Astrocyte (in vitro differentiated cells and primary cell): ENCODE results near the gene TOR4A.

Experiments
- EZH2 ChIP-seq: IDR thresholded peaks from 2 replicates; pipeline ENCODE4 v1.6.1; 2012; ENCODE audit warnings: mild to moderate bottlenecking, low read length, inconsistent platforms; ENCODE audit not compliant: insufficient read depth
- TF ChIP-seq, protein P1 (sequence below): IDR thresholded peaks from 2 replicates; pipeline ENCODE4 v1.5.1; 2011; ENCODE audit warnings: low read depth, mild to moderate bottlenecking, inconsistent platforms, low read length, moderate library complexity; ENCODE audit not compliant: insufficient read depth

DNA sequence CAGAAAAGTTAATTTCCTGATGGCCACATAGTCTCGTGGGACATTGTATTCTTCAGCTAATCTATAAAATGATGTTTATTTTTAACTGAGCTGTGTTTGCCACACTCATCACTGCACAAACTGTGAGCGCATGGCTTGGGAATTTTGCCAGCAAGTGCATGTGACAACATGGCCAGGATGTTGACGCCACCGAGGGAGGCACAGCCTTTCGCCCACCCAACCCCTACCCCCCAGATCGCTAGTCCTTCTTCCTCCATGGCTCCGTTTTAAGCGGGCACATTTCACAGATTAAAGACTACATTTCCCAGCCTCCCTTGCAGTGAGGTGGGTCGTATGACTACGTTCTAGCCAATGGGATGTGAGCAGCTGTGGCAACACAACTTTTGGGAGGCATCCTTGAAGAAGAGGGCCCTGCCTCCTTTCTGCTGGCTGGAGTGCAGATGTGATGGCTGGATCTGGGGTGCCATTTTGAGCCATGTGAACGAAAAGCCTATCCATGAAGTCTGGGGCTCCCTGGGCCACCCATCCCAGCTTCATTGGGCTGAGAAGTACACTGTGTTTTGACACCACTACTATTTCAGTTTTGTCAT is 16.7 kb downstream of the TOR4A start:
- TF ChIP-seq, protein P1, sequence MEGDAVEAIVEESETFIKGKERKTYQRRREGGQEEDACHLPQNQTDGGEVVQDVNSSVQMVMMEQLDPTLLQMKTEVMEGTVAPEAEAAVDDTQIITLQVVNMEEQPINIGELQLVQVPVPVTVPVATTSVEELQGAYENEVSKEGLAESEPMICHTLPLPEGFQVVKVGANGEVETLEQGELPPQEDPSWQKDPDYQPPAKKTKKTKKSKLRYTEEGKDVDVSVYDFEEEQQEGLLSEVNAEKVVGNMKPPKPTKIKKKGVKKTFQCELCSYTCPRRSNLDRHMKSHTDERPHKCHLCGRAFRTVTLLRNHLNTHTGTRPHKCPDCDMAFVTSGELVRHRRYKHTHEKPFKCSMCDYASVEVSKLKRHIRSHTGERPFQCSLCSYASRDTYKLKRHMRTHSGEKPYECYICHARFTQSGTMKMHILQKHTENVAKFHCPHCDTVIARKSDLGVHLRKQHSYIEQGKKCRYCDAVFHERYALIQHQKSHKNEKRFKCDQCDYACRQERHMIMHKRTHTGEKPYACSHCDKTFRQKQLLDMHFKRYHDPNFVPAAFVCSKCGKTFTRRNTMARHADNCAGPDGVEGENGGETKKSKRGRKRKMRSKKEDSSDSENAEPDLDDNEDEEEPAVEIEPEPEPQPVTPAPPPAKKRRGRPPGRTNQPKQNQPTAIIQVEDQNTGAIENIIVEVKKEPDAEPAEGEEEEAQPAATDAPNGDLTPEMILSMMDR: no peak
- no peak for TF ChIP-seq EZH2
